Peyer's patch (tissue), 4 donors: Measurements from ENCODE around the gene FEN1. TPM values are rescaled to one million over a fixed set of nuclear protein-coding genes. Genes with fewer than 3 reads are reported as not detected.

Experiments
- DNase-seq, 3 donors: peaks; one replicate each; pipeline ENCODE4 v3.0.0-alpha.2; 2017 to 2019
- H3K27ac ChIP-seq, 4 donors: fragments of 200-600 bp; sonication (generic); one replicate each; pipeline ENCODE4 v1.5.1; 2016 to 2019
- H3K27me3 ChIP-seq, 2 donors: fragments of 200-600 bp; sonication (generic); one replicate each; pipeline ENCODE4 v1.5.1; 2019
- H3K36me3 ChIP-seq, 3 donors: fragments of 200-600 bp; sonication (generic); one replicate each; pipeline ENCODE4 v1.5.1; 2016 to 2019
- H3K4me1 ChIP-seq, 4 donors: fragments of 200-600 bp; sonication (generic); one replicate each; pipeline ENCODE4 v1.5.1; 2016 to 2019
- H3K4me3 ChIP-seq, 4 donors: fragments of 200-600 bp; sonication (generic); 1 replicate in 3 of 4; 2 replicates in 1 of 4; pipeline ENCODE4 v1.5.1; 2016 to 2019; ENCODE audit warnings: mild to moderate bottlenecking in 1 of 4
- H3K9me3 ChIP-seq, 4 donors: fragments of 200-600 bp; sonication (generic); one replicate each; pipeline ENCODE4 v1.5.1; 2016 to 2019; ENCODE audit warnings: mild to moderate bottlenecking in 1 of 4
- CTCF ChIP-seq, 6 experiments: fragments of 450-650 bp in 4 of 6; fragments of 200-600 bp in 2 of 6; sonication (generic) in 1 of 6; IDR thresholded peaks; one replicate each; pipeline ENCODE4 v1.5.1; 2017 to 2019; ENCODE audit warnings: antibody characterized with exemption in 6 of 6, mild to moderate bottlenecking in 3 of 6, moderate library complexity in 1 of 6
- POLR2A ChIP-seq, 2 donors: fragments of 450-650 bp; IDR thresholded peaks; one replicate each; pipeline ENCODE4 v1.5.1; 2017; ENCODE audit warnings: antibody characterized with exemption in 2 of 2, mild to moderate bottlenecking in 2 of 2, moderate library complexity in 2 of 2
- total RNA-seq, 4 donors: library from RNA; depleted of rRNA; stranded (reverse); fragments of >200 nt; gene quantifications; one replicate each; pipeline ENCODE4 v1.1.0, GENCODE V29; 2016

The FEN1 gene
- total RNA-seq, 4 donors from 2014 or later = 4.3 to 33.0 (median 8.8) TPM

DNA sequence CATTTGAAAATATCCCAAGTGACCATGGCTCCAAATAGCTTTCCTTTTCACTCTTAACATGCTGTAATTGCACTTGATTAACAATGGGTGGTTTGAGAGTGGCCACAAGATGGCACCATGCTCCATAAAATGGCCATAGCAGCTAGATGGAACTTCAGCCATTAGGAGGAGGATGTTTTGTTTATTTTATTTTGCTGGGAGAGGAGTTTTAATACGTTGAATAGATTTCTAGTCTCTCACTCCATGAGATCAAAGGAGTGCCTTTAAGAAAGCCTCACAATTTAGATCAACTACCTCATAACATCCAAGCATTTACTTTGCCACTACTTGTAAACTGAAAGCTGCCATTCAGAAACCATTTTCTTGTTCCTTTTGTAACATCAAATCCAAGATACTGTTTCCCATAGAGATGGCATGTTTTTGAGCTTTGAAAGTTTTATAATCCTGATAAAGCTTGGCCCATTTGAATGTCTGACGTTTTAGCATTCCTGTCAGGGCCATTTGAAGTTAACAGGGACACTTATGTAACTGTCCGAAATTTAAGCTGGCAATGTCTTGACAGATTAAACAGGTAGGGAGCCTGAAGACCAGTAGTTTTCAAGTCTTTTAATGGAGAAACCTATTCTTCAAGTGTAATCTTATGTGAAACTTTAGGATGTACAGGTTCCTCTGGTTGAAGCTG lies 4.7 kb downstream of the FEN1 start:
- no peak overlapping the region for H3K4me3 ChIP-seq
- no peak overlapping the region for H3K27ac ChIP-seq
- TF ChIP-seq CTCF (IDR thresholded peaks at IDR 0.05) = peak; percentile 54 to 98 (median 96)
- TF ChIP-seq POLR2A (IDR thresholded peaks at IDR 0.05) = no peak
- no peaks in the 10 kb centered on the region for H3K27me3 ChIP-seq
- H3K36me3 ChIP-seq = peaks cover 0 to 6% (median 0%) of the 10 kb centered on the region in 3 donors
- DNase-seq = peak in 2 of 3 donors; percentile 74 to 94
- peaks cover 0 to 10% (median 3%) of the 10 kb centered on the region in 4 donors for H3K4me1 ChIP-seq
- H3K9me3 ChIP-seq = no peaks in the 10 kb centered on the region

DNA sequence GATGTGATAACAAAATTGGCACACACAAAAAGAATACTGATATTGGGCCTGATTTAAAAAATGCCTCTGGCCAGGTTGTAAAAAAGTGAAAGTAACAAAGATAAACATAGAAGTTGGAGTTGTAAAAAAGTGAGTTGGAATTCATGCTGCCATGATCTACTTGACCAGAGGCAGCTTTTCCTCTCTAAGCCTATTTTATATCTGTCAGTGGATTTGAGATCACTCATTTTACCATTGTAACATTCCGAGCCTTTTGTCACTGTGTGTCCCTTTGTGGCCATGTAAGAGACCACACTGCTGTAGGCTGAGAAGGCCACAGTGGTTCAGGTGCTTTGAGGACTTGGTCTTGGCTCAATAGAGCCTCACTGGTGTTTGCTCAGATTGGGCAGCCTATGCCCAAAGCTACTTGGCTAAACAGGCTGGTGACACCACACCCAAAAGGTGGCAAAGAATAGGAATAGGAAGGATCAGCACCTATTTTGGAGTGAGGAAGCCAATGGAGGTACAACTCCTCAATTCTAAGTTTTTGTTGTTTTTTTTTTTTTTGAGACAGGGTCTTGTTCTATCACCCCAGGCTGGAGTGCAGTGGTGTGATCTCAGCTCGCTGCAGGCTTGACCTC lies 7.1 kb downstream of the FEN1 start:
- no peak for DNase-seq
- H3K9me3 ChIP-seq = no peaks in the 10 kb centered on the region
- H3K36me3 ChIP-seq = peaks cover 0 to 18% (median 0%) of the 10 kb centered on the region in 3 donors
- no peak overlapping the region for H3K27ac ChIP-seq
- H3K4me3 ChIP-seq = no peak overlapping the region
- no peak for TF ChIP-seq CTCF (IDR thresholded peaks at IDR 0.05)
- no peaks in the 10 kb centered on the region for H3K27me3 ChIP-seq
- no peaks in the 10 kb centered on the region for H3K4me1 ChIP-seq

GRCh38 chr11:61800331-61801281 lies 7.9 kb downstream of the FEN1 start:
- H3K27me3 ChIP-seq = no peaks in the 10 kb centered on the region
- TF ChIP-seq CTCF (IDR thresholded peaks at IDR 0.05) (no peak), POLR2A (IDR thresholded peaks at IDR 0.05) (no peak)
- H3K9me3 ChIP-seq = no peaks in the 10 kb centered on the region
- H3K4me1 ChIP-seq = no peaks in the 10 kb centered on the region
- DNase-seq = no peak
- no peak overlapping the region for H3K4me3 ChIP-seq
- H3K27ac ChIP-seq = no peak overlapping the region
- H3K36me3 ChIP-seq = peaks cover 0 to 18% (median 0%) of the 10 kb centered on the region in 3 donors

DNA sequence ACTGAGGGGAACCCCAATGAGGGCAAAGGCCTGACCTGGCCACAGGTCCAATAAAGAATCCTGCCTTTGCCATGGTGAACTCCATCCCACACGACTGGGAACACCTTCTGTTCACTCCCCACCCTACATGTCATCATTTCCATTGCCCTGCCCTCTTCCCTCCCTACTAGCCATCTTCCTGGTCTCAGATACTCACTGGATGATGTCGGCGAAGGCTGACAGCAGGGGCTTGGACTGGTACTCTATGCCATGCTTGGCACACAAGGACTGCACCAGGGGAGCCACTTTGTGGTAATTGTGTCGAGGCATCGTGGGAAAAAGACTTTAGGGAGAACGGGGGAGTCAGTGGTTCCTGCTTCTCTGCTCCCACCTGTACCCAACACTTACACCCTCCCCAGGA lies 9.9 kb downstream of the FEN1 start:
- H3K27ac ChIP-seq = no peak overlapping the region
- no peaks in the 10 kb centered on the region for H3K27me3 ChIP-seq
- no peaks in the 10 kb centered on the region for H3K4me1 ChIP-seq
- H3K36me3 ChIP-seq = peaks cover 0 to 18% (median 0%) of the 10 kb centered on the region in 3 donors
- DNase-seq = no peak
- no peaks in the 10 kb centered on the region for H3K9me3 ChIP-seq
- TF ChIP-seq CTCF (IDR thresholded peaks at IDR 0.05) (no peak), POLR2A (IDR thresholded peaks at IDR 0.05) (no peak)
- no peak overlapping the region for H3K4me3 ChIP-seq

- no peak for DNase-seq
- Histone ChIP-seq H3K9me3 (no peaks in the 10 kb centered on the region), H3K4me1 (no peaks in the 10 kb centered on the region), H3K4me3 (no peak overlapping the region), H3K27me3 (no peaks in the 10 kb centered on the region), H3K27ac (no peak overlapping the region), H3K36me3 (peaks cover 0 to 23% (median 0%) of the 10 kb centered on the region in 3 donors)
- TF ChIP-seq POLR2A (IDR thresholded peaks at IDR 0.05) = no peak
- no peak for TF ChIP-seq CTCF (IDR thresholded peaks at IDR 0.05)
These were observed 11.4 kb downstream of the FEN1 start for GRCh38 chr11:61803889-61804647.
